A673 (cell line): ENCODE data around the gene NACC2.

Experiments used
- CTCF ChIP-seq: fragments of 300-800, 200-600 bp; sonication (generic); conservative IDR thresholded peaks from 2 replicates; pipeline ENCODE4 v1.5.1; 2017; ENCODE audit warnings: low read depth, mild to moderate bottlenecking, antibody characterized with exemption, low read length, moderate library complexity, mixed read lengths
- EZH2 ChIP-seq: fragments of 200-600 bp; sonication (generic); IDR thresholded peaks from 2 replicates; pipeline ENCODE4 v1.6.1; 2017; ENCODE audit warnings: borderline replicate concordance, low read depth, mild to moderate bottlenecking, mixed read lengths, antibody characterized with exemption, low read length; ENCODE audit not compliant: poor library complexity, severe bottlenecking

- no peak for TF ChIP-seq CTCF
- TF ChIP-seq EZH2, result no peak
Observed at GRCh38 chr9:136140046-136140445, 45.0 kb upstream of the NACC2 start.
